H1 (cell line): ENCODE measurements around the gene TM4SF1. TPM values are rescaled to one million over a fixed set of nuclear protein-coding genes. Genes with fewer than 3 reads are reported as not detected.

Experiments
- CTCF ChIA-PET: fragments of 300-600 bp; sonication (Branson Sonifier 250); formaldehyde crosslinking; loops from one replicate; lab custom pipeline; 2021; ENCODE audit not compliant: partially characterized antibody; lab: Charles Lee
- POLR2A ChIA-PET: fragments of 300-600 bp; sonication (Branson Sonifier 250); formaldehyde crosslinking; loops from one replicate; lab custom pipeline; 2021; ENCODE audit warnings: inconsistent platforms; ENCODE audit not compliant: partially characterized antibody; lab: Charles Lee
- DNase-seq, 2 experiments: peaks; one replicate each; pipeline versions ENCODE4 v3.0.0 to v3.0.0-alpha.2; 2010 to 2022; ENCODE audit warnings: low spot score in 2 of 2, low read depth in 1 of 2, mixed read lengths in 1 of 2
- FAIRE-seq: peaks from 2 replicates; lab custom pipeline; 2011; peaks lifted over from hg19 to GRCh38; lab: Jason Lieb, UNC
- H2AFZ ChIP-seq: 2 replicates; pipeline ENCODE4 v1.8.1; 2012; ENCODE audit warnings: low read length, inconsistent platforms
- H2AK5ac ChIP-seq: 2 replicates; pipeline ENCODE4 v1.6.1; 2013; ENCODE audit warnings: low read depth, low read length
- H2BK120ac ChIP-seq: replicated peaks from 2 replicates; pipeline ENCODE3; 2013; ENCODE audit warnings: low read depth, low read length, inconsistent platforms
- H2BK12ac ChIP-seq: 2 replicates; pipeline ENCODE4 v1.6.1; 2013; ENCODE audit warnings: low read depth, low read length
- H2BK15ac ChIP-seq: 2 replicates; pipeline ENCODE4 v1.6.1; 2013; ENCODE audit warnings: low read length
- H2BK20ac ChIP-seq: 2 replicates; pipeline ENCODE4 v1.6.1; 2013; ENCODE audit warnings: low read length
- H2BK5ac ChIP-seq: 2 replicates; pipeline ENCODE4 v1.6.1; 2013; ENCODE audit warnings: low read depth, low read length
- H3K14ac ChIP-seq: 2 replicates; pipeline ENCODE4 v1.6.1; 2013; ENCODE audit warnings: inconsistent platforms; ENCODE audit not compliant: insufficient read length
- H3K18ac ChIP-seq: 2 replicates; pipeline ENCODE4 v1.6.1; 2013; ENCODE audit warnings: low read length; ENCODE audit errors: extremely low read depth
- H3K23ac ChIP-seq: 2 replicates; pipeline ENCODE4 v1.6.1; 2013; ENCODE audit warnings: inconsistent platforms; ENCODE audit not compliant: insufficient read length
- H3K23me2 ChIP-seq: 2 replicates; pipeline ENCODE4 v1.6.1; 2013; ENCODE audit warnings: low read depth, low read length
- H3K27ac ChIP-seq: 2 replicates; pipeline ENCODE4 v1.6.1; 2011; ENCODE audit warnings: low read depth, low read length, inconsistent platforms
- H3K27me3 ChIP-seq, 4 experiments: replicated peaks in 1 of 4; 1 replicate in 1 of 4; 2 replicates in 3 of 4; pipeline versions ENCODE4 v1.6.1 to v1.8.1; 2011 to 2013; ENCODE audit warnings: low read length in 3 of 4, mild to moderate bottlenecking in 3 of 4, inconsistent platforms in 2 of 4, mixed read lengths in 2 of 4, moderate library complexity in 1 of 4; ENCODE audit not compliant: control insufficient read depth in 3 of 4, insufficient read depth in 3 of 4; ENCODE audit errors: extremely low read depth in 1 of 4
- H3K36me3 ChIP-seq, 4 experiments: 2 replicates each; pipeline versions ENCODE4 v1.6.1 to v1.8.1; 2011 to 2013; ENCODE audit warnings: mild to moderate bottlenecking in 4 of 4, low read length in 3 of 4, moderate library complexity in 2 of 4, control low read depth in 1 of 4, inconsistent platforms in 1 of 4; ENCODE audit not compliant: insufficient read depth in 4 of 4, control insufficient read depth in 2 of 4
- H3K4ac ChIP-seq: replicated peaks from 2 replicates; pipeline ENCODE3; 2013; ENCODE audit warnings: low read length, low read depth, mixed read lengths, inconsistent platforms; ENCODE audit not compliant: insufficient read length
- H3K4me1 ChIP-seq, 4 experiments: replicated peaks in 1 of 4; 1 replicate in 1 of 4; 2 replicates in 3 of 4; pipeline versions ENCODE4 v1.6.1 to v1.8.1; 2011 to 2013; ENCODE audit warnings: low read length in 3 of 4, inconsistent platforms in 2 of 4, mixed read lengths in 1 of 4; ENCODE audit not compliant: insufficient read depth in 4 of 4, control insufficient read depth in 3 of 4
- H3K4me2 ChIP-seq, 2 experiments: 2 replicates each; pipeline versions ENCODE4 v1.6.1 to v1.8.1; 2011 to 2013; ENCODE audit warnings: low read depth in 2 of 2, low read length in 2 of 2, control low read depth in 1 of 2, inconsistent platforms in 1 of 2, mild to moderate bottlenecking in 1 of 2; ENCODE audit not compliant: insufficient read depth in 1 of 2
- H3K4me3 ChIP-seq, 4 experiments: fragments of 200-600, 300-600 bp in 1 of 4; sonication (generic), shearing (Covaris generic), sonication (Bioruptor Twin) in 1 of 4; 2 replicates each; pipeline versions ENCODE4 v1.5.1 to v1.8.1; 2011 to 2016; ENCODE audit warnings: low read length in 4 of 4, low read depth in 3 of 4, control low read depth in 2 of 4, inconsistent platforms in 2 of 4, mild to moderate bottlenecking in 2 of 4, mixed read lengths in 1 of 4, moderate library complexity in 1 of 4; ENCODE audit not compliant: insufficient read depth in 2 of 4; ENCODE audit errors: extremely low read depth in 1 of 4
- H3K56ac ChIP-seq: replicated peaks from 2 replicates; pipeline ENCODE3; 2013; ENCODE audit warnings: low read depth, mild to moderate bottlenecking, mixed read lengths, low read length, inconsistent platforms; ENCODE audit not compliant: insufficient read length
- H3K79me1 ChIP-seq: 2 replicates; pipeline ENCODE4 v1.6.1; 2013; ENCODE audit warnings: low read depth, low read length, control low read depth
- H3K79me2 ChIP-seq, 2 experiments: 2 replicates each; pipeline versions ENCODE4 v1.6.1 to v1.8.1; 2012 to 2013; ENCODE audit warnings: low read length in 2 of 2, mild to moderate bottlenecking in 2 of 2, inconsistent platforms in 1 of 2; ENCODE audit not compliant: insufficient read depth in 2 of 2, control insufficient read depth in 1 of 2
- H3K9ac ChIP-seq, 4 experiments: replicated peaks in 1 of 4; 1 replicate in 1 of 4; 2 replicates in 3 of 4; pipeline versions ENCODE4 v1.6.1 to v1.8.1; 2011 to 2013; ENCODE audit warnings: low read depth in 3 of 4, low read length in 3 of 4, control low read depth in 2 of 4, mild to moderate bottlenecking in 2 of 4, moderate library complexity in 2 of 4, inconsistent platforms in 1 of 4; ENCODE audit errors: extremely low read depth in 1 of 4
- H3K9me3 ChIP-seq, 2 experiments: 2 replicates each; pipeline versions ENCODE4 v1.6.1 to v1.8.1; 2012 to 2013; ENCODE audit warnings: mild to moderate bottlenecking in 2 of 2, moderate library complexity in 2 of 2, control low read depth in 1 of 2, inconsistent platforms in 1 of 2, low read depth in 1 of 2, low read length in 1 of 2, mixed read lengths in 1 of 2; ENCODE audit not compliant: insufficient read depth in 2 of 2
- H4K20me1 ChIP-seq, 2 experiments: replicated peaks in 1 of 2; 2 replicates each; pipeline versions ENCODE3 to v1.8.1; 2011 to 2013; ENCODE audit warnings: inconsistent platforms in 2 of 2, low read length in 2 of 2, mild to moderate bottlenecking in 1 of 2; ENCODE audit not compliant: insufficient read depth in 2 of 2, control insufficient read depth in 1 of 2
- H4K5ac ChIP-seq: 2 replicates; pipeline ENCODE4 v1.6.1; 2013; ENCODE audit warnings: low read length, low read depth, mixed read lengths, inconsistent platforms; ENCODE audit not compliant: insufficient read length
- H4K8ac ChIP-seq: 2 replicates; pipeline ENCODE4 v1.8.0; 2013; ENCODE audit warnings: mild to moderate bottlenecking, moderate library complexity, low read length, inconsistent platforms; ENCODE audit not compliant: insufficient read depth; ENCODE audit errors: extremely low read depth
- H4K91ac ChIP-seq: replicated peaks from 2 replicates; pipeline ENCODE3; 2013; ENCODE audit warnings: low read length, mixed read lengths, inconsistent platforms; ENCODE audit not compliant: insufficient read length
- BCL11A ChIP-seq, 2 experiments: IDR thresholded peaks; one replicate each; pipeline ENCODE4 v1.6.1; 2011; ENCODE audit warnings: low read depth in 2 of 2, low read length in 2 of 2, mild to moderate bottlenecking in 2 of 2
- CHD2 ChIP-seq: IDR thresholded peaks from 2 replicates; pipeline ENCODE4 v1.6.1; 2012; ENCODE audit warnings: low read length, improper control_type of control experiment
- GABPA ChIP-seq: IDR thresholded peaks from 2 replicates; pipeline ENCODE4 v1.6.1; 2011; ENCODE audit warnings: mild to moderate bottlenecking, low read length, moderate library complexity, borderline replicate concordance; ENCODE audit not compliant: insufficient read depth
- GTF2F1 ChIP-seq: IDR thresholded peaks from 2 replicates; pipeline ENCODE4 v1.6.1; 2012; ENCODE audit warnings: low read depth, low read length, improper control_type of control experiment, borderline replicate concordance
- JUND ChIP-seq: IDR thresholded peaks from 2 replicates; pipeline ENCODE4 v1.6.1; 2011; ENCODE audit warnings: mild to moderate bottlenecking, improper control_type of control experiment, low read length
- MAFK ChIP-seq: IDR thresholded peaks from 2 replicates; pipeline ENCODE4 v1.6.1; 2012; ENCODE audit warnings: low read depth, mild to moderate bottlenecking, improper control_type of control experiment, low read length
- POLR2AphosphoS5 ChIP-seq: IDR thresholded peaks from 2 replicates; pipeline ENCODE4 v1.6.1; 2011; ENCODE audit warnings: low read depth, low read length
- RBBP5 ChIP-seq: IDR thresholded peaks from 2 replicates; pipeline ENCODE4 v1.7.1; 2012; ENCODE audit warnings: low read depth, mild to moderate bottlenecking, inconsistent platforms, low read length, moderate library complexity, borderline replicate concordance
- RFX5 ChIP-seq: IDR thresholded peaks from 2 replicates; pipeline ENCODE4 v1.6.1; 2011; ENCODE audit warnings: low read depth, low read length, improper control_type of control experiment, borderline replicate concordance
- SIX5 ChIP-seq: IDR thresholded peaks from 2 replicates; pipeline ENCODE4 v1.6.1; 2011; ENCODE audit warnings: mild to moderate bottlenecking, low read depth, low read length
- SP2 ChIP-seq: IDR thresholded peaks from 2 replicates; pipeline ENCODE4 v1.6.1; 2012; ENCODE audit warnings: mild to moderate bottlenecking, low read length, inconsistent platforms
- SP4 ChIP-seq: IDR thresholded peaks from 2 replicates; pipeline ENCODE4 v1.6.1; 2012; ENCODE audit warnings: low read length, inconsistent platforms
- SRF ChIP-seq: IDR thresholded peaks from 2 replicates; pipeline ENCODE4 v1.6.1; 2011; ENCODE audit warnings: mild to moderate bottlenecking, low read depth, low read length, moderate library complexity
- TBP ChIP-seq: IDR thresholded peaks from 2 replicates; pipeline ENCODE4 v1.6.1; 2011; ENCODE audit warnings: low read depth, low read length, improper control_type of control experiment
- USF2 ChIP-seq: IDR thresholded peaks from 2 replicates; pipeline ENCODE4 v1.6.1; 2011; ENCODE audit warnings: low read length, improper control_type of control experiment
- WGBS, 2 experiments: shearing (Covaris generic) in 1 of 2; methylation state at CpG; one replicate each; pipeline versions ENCODE4 v1.1.6 to v1.1.7; 2013 to 2015; ENCODE audit warnings: low lambda C conversion rate in 2 of 2, mixed read lengths in 2 of 2, inconsistent platforms in 1 of 2, low coverage in 1 of 2, missing lambda C conversion rate in 1 of 2; ENCODE audit not compliant: insufficient replicate concordance in 2 of 2, insufficient coverage in 1 of 2, insufficient read length in 1 of 2; ENCODE audit errors: extremely low coverage in 1 of 2, missing lambda C conversion rate in 1 of 2; 5-methylcytosine and 5-hydroxymethylcytosine counted together
- polyA plus RNA-seq, 7 experiments: library from polyadenylated mRNA; depleted of rRNA in 3 of 7; stranded (reverse) in 5 of 7; unstranded in 2 of 7; fragments of >200 nt in 5 of 7; fragments of 200-250 nt in 2 of 7; gene quantifications; 1 replicate in 5 of 7; 2 replicates in 1 of 7; 4 replicates in 1 of 7; pipeline versions ENCODE4 v1.2.1 to v1.2.3, GENCODE V29; 2011 to 2013; ENCODE audit warnings: missing spikeins in 2 of 7, mixed read lengths in 2 of 7
- total RNA-seq: library from RNA; stranded (reverse); fragmentation: NEBNext Ultra II Directional; extraction: Animal tissue kit (Norgen Biotek cat#: 25700); gene quantifications from 2 replicates; pipeline ENCODE4 v1.2.1, GENCODE V29; 2021

Gene TM4SF1
- total and polyA plus RNA-seq, 2 of the 8 experiments (the other 6 are each of a cell fraction or from before 2014, with no cell fraction given), result 0.26 to 1.3 TPM

DNA sequence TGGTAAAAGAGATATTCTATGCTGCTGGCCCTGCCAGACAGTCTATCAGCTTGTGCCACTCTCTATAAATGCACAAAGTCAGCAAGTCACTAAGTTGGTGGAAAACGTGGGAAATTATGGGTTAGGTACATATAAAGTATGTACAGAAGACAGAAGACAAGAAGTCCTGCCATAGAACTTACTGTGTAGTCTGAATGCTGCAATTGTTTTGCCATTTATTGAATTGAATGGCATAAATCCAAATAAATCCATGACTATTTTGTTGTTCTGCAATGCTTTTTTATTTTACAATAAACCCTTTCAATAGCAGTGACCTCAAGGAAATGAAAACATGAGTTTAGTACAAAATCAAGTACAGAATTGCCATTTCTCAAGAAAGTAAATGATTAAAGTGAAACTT, 34.1 kb upstream of the TM4SF1 start:
- Histone ChIP-seq H3K23ac (no peak overlapping the region), H3K4ac (no peak overlapping the region), H3K27me3 (no peaks in the 10 kb centered on the region), H3K14ac (no peak overlapping the region), H3K79me2 (no peaks in the 10 kb centered on the region), H4K8ac (no peak overlapping the region), H4K5ac (no peak overlapping the region), H3K27ac (no peak overlapping the region), H3K4me1 (no peaks in the 10 kb centered on the region), H2AK5ac (no peak overlapping the region), H3K36me3 (no peaks in the 10 kb centered on the region), H3K4me2 (no peak overlapping the region), H2BK120ac (no peak overlapping the region), H2BK12ac (no peak overlapping the region), H3K56ac (no peak overlapping the region), H3K79me1 (no peaks in the 10 kb centered on the region), H3K23me2 (no peaks in the 10 kb centered on the region), H3K4me3 (no peak overlapping the region), H2BK15ac (no peak overlapping the region), H2BK5ac (no peak overlapping the region), H3K18ac (no peak overlapping the region), H2BK20ac (no peak overlapping the region), H4K20me1 (no peaks in the 10 kb centered on the region), H4K91ac (no peak overlapping the region), H3K9me3 (no peaks in the 10 kb centered on the region), H3K9ac (no peak overlapping the region), H2AFZ (no peak overlapping the region)
- no peak for DNase-seq
- POLR2A ChIA-PET, result no interaction called here
- 48% methylated on average over 1 of the region's 1 CpG; no CpG with 5 or more reads in 1 of the 2 experiments for WGBS, 2 experiments
- no peak for FAIRE-seq
- CTCF ChIA-PET, result interaction anchor here (1.2 to 1.5 kb wide), 2 partner anchors 16 to 77 kb away, joined by 3 read pairs; no protein-coding TSS in a partner anchor
- TF ChIP-seq GTF2F1 (no peak), RFX5 (no peak), SIX5 (no peak), MAFK (no peak), TBP (no peak), BCL11A (IDR thresholded peaks at IDR 0.05; ENCODE audit: low read depth in 2 of 2, low read length in 2 of 2) (no peak), JUND (no peak), CHD2 (no peak), SP2 (no peak), GABPA (no peak), POLR2AphosphoS5 (no peak), RBBP5 (no peak), SRF (no peak), SP4 (no peak), USF2 (no peak)
